MM.1S (cell line): ENCODE data around the gene MRPS2.

Experiments used
- DNase-seq: peaks from one replicate; pipeline ENCODE4 v3.0.0-alpha.2; 2015
- H2AFZ ChIP-seq: fragments of 300-600 bp; sonication (generic); 2 replicates; pipeline ENCODE4 v1.6.0; 2016; ENCODE audit warnings: antibody characterized with exemption, low read length
- H3F3A ChIP-seq: fragments of 300-600 bp; sonication (generic); 2 replicates; pipeline ENCODE4 v1.6.1; 2016; ENCODE audit warnings: mild to moderate bottlenecking, antibody characterized with exemption, low read length, moderate library complexity, mixed read lengths; ENCODE audit not compliant: insufficient read depth
- H3K27ac ChIP-seq: fragments of 300-600 bp; sonication (generic); 2 replicates; pipeline ENCODE4 v1.5.1; 2016; ENCODE audit warnings: mild to moderate bottlenecking, low read length
- H3K27me3 ChIP-seq: fragments of 300-600 bp; sonication (generic); replicated peaks from 2 replicates; pipeline ENCODE4 v1.6.0; 2016; ENCODE audit warnings: low read length; ENCODE audit not compliant: insufficient read depth
- H3K36me3 ChIP-seq: fragments of 300-600 bp; sonication (generic); replicated peaks from 2 replicates; pipeline ENCODE4 v1.6.1; 2016; ENCODE audit warnings: mild to moderate bottlenecking, low read length, mixed read lengths; ENCODE audit not compliant: insufficient read depth
- H3K4me1 ChIP-seq: fragments of 300-600 bp; sonication (generic); 2 replicates; pipeline ENCODE4 v1.6.1; 2016; ENCODE audit warnings: low read length, mixed read lengths
- H3K4me2 ChIP-seq: fragments of 300-600 bp; sonication (generic); 2 replicates; pipeline ENCODE4 v1.6.0; 2016; ENCODE audit warnings: low read depth, low read length
- H3K4me3 ChIP-seq: fragments of 300-600 bp; sonication (generic); 2 replicates; pipeline ENCODE4 v1.5.1; 2016; ENCODE audit warnings: low read length, mixed read lengths
- H3K79me2 ChIP-seq: fragments of 300-600 bp; sonication (generic); 2 replicates; pipeline ENCODE4 v1.6.1; 2016; ENCODE audit warnings: mixed run types, low read length, mixed read lengths
- H3K9ac ChIP-seq: fragments of 300-600 bp; sonication (generic); 2 replicates; pipeline ENCODE4 v1.6.1; 2016; ENCODE audit warnings: low read length, mixed read lengths
- H3K9me2 ChIP-seq: fragments of 300-600 bp; sonication (generic); replicated peaks from 2 replicates; pipeline ENCODE4 v1.6.1; 2016; ENCODE audit warnings: mild to moderate bottlenecking, low read length, mixed read lengths; ENCODE audit not compliant: insufficient read depth
- H3K9me3 ChIP-seq: fragments of 300-600 bp; sonication (generic); replicated peaks from 2 replicates; pipeline ENCODE4 v1.6.1; 2016; ENCODE audit warnings: mild to moderate bottlenecking, low read length, mixed read lengths; ENCODE audit not compliant: insufficient read depth
- H4K20me1 ChIP-seq: fragments of 300-600 bp; sonication (generic); 2 replicates; pipeline ENCODE4 v1.6.1; 2016; ENCODE audit warnings: mild to moderate bottlenecking, low read length, moderate library complexity, mixed read lengths; ENCODE audit not compliant: insufficient read depth
- EZH2 ChIP-seq: fragments of 300-600 bp; sonication (generic); optimal IDR thresholded peaks from 2 replicates; pipeline ENCODE3; 2017; ENCODE audit warnings: low read depth, mild to moderate bottlenecking, antibody characterized with exemption, low read length, mixed read lengths
- EZH2phosphoT487 ChIP-seq: fragments of 300-600 bp; sonication (generic); IDR thresholded peaks from 2 replicates; pipeline ENCODE4 v1.6.1; 2018; ENCODE audit warnings: antibody characterized with exemption, low read length
- TF ChIP-seq, protein P1 (sequence below): fragments of 300-600 bp; sonication (generic); IDR thresholded peaks from 2 replicates; pipeline ENCODE4 v1.5.1; 2016; ENCODE audit warnings: antibody characterized with exemption, low read length, mixed read lengths

Gene MRPS2

GRCh38 chr9:135551031-135551430 lies 50.5 kb downstream of the MRPS2 start:
- H3K27me3 ChIP-seq: peaks cover 31% of the 10 kb centered on the region
- no peak overlapping the region for H3K4me3 ChIP-seq
- no peaks in the 10 kb centered on the region for H3K9me3 ChIP-seq
- no peaks in the 10 kb centered on the region for H3K9me2 ChIP-seq
- H3K36me3 ChIP-seq: no peaks in the 10 kb centered on the region
- no peak overlapping the region for H3K27ac ChIP-seq
- H2AFZ ChIP-seq: no peak overlapping the region
- no peak overlapping the region for H3K9ac ChIP-seq
- DNase-seq: no peak
- H4K20me1 ChIP-seq: no peaks in the 10 kb centered on the region
- H3K4me1 ChIP-seq: no peaks in the 10 kb centered on the region
- no peaks in the 10 kb centered on the region for H3F3A ChIP-seq
- H3K79me2 ChIP-seq: no peaks in the 10 kb centered on the region
- TF ChIP-seq, protein P1, sequence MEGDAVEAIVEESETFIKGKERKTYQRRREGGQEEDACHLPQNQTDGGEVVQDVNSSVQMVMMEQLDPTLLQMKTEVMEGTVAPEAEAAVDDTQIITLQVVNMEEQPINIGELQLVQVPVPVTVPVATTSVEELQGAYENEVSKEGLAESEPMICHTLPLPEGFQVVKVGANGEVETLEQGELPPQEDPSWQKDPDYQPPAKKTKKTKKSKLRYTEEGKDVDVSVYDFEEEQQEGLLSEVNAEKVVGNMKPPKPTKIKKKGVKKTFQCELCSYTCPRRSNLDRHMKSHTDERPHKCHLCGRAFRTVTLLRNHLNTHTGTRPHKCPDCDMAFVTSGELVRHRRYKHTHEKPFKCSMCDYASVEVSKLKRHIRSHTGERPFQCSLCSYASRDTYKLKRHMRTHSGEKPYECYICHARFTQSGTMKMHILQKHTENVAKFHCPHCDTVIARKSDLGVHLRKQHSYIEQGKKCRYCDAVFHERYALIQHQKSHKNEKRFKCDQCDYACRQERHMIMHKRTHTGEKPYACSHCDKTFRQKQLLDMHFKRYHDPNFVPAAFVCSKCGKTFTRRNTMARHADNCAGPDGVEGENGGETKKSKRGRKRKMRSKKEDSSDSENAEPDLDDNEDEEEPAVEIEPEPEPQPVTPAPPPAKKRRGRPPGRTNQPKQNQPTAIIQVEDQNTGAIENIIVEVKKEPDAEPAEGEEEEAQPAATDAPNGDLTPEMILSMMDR: no peak
- no peak overlapping the region for H3K4me2 ChIP-seq

DNA sequence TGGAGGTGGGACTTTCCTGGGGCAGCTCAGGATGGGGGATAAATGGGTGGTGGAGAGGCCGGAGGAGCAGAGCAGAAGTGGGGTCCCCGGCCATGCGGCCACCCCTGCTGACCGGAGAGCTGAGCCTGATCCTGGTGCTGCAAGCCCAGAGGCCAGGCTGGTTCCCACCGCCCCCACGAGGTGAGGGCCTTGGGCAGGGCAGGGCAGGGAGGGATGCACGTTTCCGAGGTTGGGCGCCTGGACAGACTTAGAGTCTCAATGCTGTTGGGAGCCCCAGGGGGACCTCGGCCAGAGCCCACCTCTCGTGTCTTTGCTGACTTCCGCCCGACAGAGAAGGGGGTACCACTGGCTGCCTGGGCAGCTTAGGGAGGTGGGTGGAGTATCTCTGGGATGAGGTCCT lies 51.0 kb downstream of the MRPS2 start:
- DNase-seq: no peak
- Histone ChIP-seq H3K27me3 (peaks cover 33% of the 10 kb centered on the region), H3K27ac (no peak overlapping the region), H2AFZ (no peak overlapping the region), H3K36me3 (no peaks in the 10 kb centered on the region), H3K9me2 (no peaks in the 10 kb centered on the region), H3K9me3 (no peaks in the 10 kb centered on the region), H3K79me2 (no peaks in the 10 kb centered on the region), H3F3A (no peaks in the 10 kb centered on the region), H3K9ac (no peak overlapping the region), H4K20me1 (no peaks in the 10 kb centered on the region), H3K4me1 (no peaks in the 10 kb centered on the region), H3K4me3 (no peak overlapping the region), H3K4me2 (no peak overlapping the region)
- TF ChIP-seq EZH2phosphoT487 (no peak), EZH2 (no peak)
- TF ChIP-seq, protein P1: no peak

DNA sequence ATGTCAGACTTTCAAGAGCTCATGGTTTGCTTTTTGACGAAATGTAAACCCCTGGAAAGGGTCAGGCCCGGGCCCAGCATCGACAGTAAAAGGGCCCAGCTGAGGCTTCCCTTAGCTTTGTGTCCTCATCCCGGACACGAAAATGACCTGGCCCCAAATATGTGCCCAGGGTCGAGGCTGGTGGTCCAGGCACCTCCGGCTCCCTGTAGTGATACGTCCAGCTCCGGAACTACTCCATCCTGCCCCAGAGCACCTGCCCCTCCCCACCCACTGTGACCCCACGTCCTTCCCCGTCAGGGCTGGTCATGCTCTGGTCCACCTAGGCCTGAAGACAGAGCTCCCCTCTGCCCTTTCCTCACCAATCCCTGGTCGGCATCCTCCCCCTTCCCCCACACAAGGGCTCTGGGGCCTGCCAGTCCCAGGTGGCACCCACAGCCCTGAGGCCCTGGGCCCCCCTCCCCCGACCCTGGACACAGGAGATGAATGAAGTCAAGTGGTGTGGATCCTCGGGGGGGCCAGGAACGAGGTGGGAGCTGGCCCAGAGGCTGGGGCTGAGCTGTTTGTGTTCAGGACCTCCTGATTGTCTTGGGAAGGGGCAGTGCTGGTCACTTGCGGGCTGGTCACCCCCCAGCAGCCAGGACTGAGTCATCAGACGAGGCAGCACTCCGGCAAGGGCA lies 51.7 kb downstream of the MRPS2 start:
- H3K9ac ChIP-seq: no peak overlapping the region
- no peaks in the 10 kb centered on the region for H3K36me3 ChIP-seq
- H2AFZ ChIP-seq: no peak overlapping the region
- no peaks in the 10 kb centered on the region for H3K9me3 ChIP-seq
- TF ChIP-seq EZH2 (no peak), EZH2phosphoT487 (no peak)
- TF ChIP-seq, protein P1: no peak
- no peak overlapping the region for H3K27ac ChIP-seq
- no peaks in the 10 kb centered on the region for H3F3A ChIP-seq
- DNase-seq: no peak
- no peak overlapping the region for H3K4me2 ChIP-seq
- H3K4me3 ChIP-seq: no peak overlapping the region
- no peaks in the 10 kb centered on the region for H4K20me1 ChIP-seq
- H3K79me2 ChIP-seq: no peaks in the 10 kb centered on the region
- peaks cover 33% of the 10 kb centered on the region for H3K27me3 ChIP-seq
- H3K9me2 ChIP-seq: no peaks in the 10 kb centered on the region
- H3K4me1 ChIP-seq: no peaks in the 10 kb centered on the region
